CD14-positive monocyte (primary cell): Measurements from ENCODE around the gene CLASP1. TPM values are rescaled to one million over a fixed set of nuclear protein-coding genes. Genes with fewer than 3 reads are reported as not detected.
"Not testable (repeated sequence)": the region's sequence is repeated elsewhere in the genome, so short reads cannot be mapped to it uniquely, and the experiment has no call there.

Experiments
- DNase-seq, 3 donors: peaks; one replicate each; pipeline ENCODE4 v3.0.0-alpha.2; 2011 to 2022
- H2AFZ ChIP-seq: 2 replicates; pipeline ENCODE4 v1.6.0; 2012; ENCODE audit warnings: mild to moderate bottlenecking, low read depth, low read length, inconsistent platforms; ENCODE audit not compliant: insufficient read depth, poor library complexity, severe bottlenecking
- H3K27ac ChIP-seq, 2 donors: 1 replicate in 1 of 2; 2 replicates in 1 of 2; pipeline ENCODE4 v1.5.1; 2012 to 2013; ENCODE audit warnings: low read length in 2 of 2, control low read depth in 1 of 2, inconsistent platforms in 1 of 2, low read depth in 1 of 2, mild to moderate bottlenecking in 1 of 2
- H3K27me3 ChIP-seq, 2 donors: one replicate each; pipeline versions ENCODE4 v1.6.0 to v1.6.1; 2011 to 2013; ENCODE audit warnings: low read length in 2 of 2; ENCODE audit not compliant: control insufficient read depth in 2 of 2, insufficient read depth in 2 of 2
- H3K36me3 ChIP-seq, 2 donors: replicated peaks in 1 of 2; 1 replicate in 1 of 2; 2 replicates in 1 of 2; pipeline versions ENCODE4 v1.5.1 to v1.6.1; 2012 to 2013; ENCODE audit warnings: low read length in 2 of 2, control low read depth in 1 of 2, inconsistent platforms in 1 of 2, mild to moderate bottlenecking in 1 of 2; ENCODE audit not compliant: insufficient read depth in 2 of 2, control insufficient read depth in 1 of 2
- H3K4me1 ChIP-seq, 2 donors: 1 replicate in 1 of 2; 2 replicates in 1 of 2; pipeline versions ENCODE4 v1.5.1 to v1.6.1; 2012 to 2013; ENCODE audit warnings: low read length in 2 of 2, control low read depth in 1 of 2, inconsistent platforms in 1 of 2, mild to moderate bottlenecking in 1 of 2, moderate library complexity in 1 of 2; ENCODE audit not compliant: insufficient read depth in 2 of 2, control insufficient read depth in 1 of 2
- H3K4me2 ChIP-seq: replicated peaks from 2 replicates; pipeline ENCODE3; 2012; ENCODE audit warnings: low read length, moderate library complexity, mild to moderate bottlenecking; ENCODE audit not compliant: poor library complexity, severe bottlenecking; ENCODE audit errors: extremely low read depth
- H3K4me3 ChIP-seq, 3 experiments: fragments of 200-600 bp in 1 of 3; sonication (generic) in 1 of 3; replicated peaks in 1 of 3; 1 replicate in 2 of 3; 2 replicates in 1 of 3; pipeline ENCODE4 v1.5.1; 2011 to 2013; ENCODE audit warnings: low read length in 3 of 3, mild to moderate bottlenecking in 3 of 3, control low read depth in 2 of 3, low read depth in 2 of 3, inconsistent platforms in 1 of 3, moderate library complexity in 1 of 3
- H3K79me2 ChIP-seq: 2 replicates; pipeline ENCODE4 v1.6.0; 2012; ENCODE audit warnings: mild to moderate bottlenecking, control low read depth, inconsistent platforms, low read length, moderate library complexity; ENCODE audit not compliant: insufficient read depth
- H3K9ac ChIP-seq: 2 replicates; pipeline ENCODE4 v1.6.0; 2017; ENCODE audit warnings: low read length, mild to moderate bottlenecking; ENCODE audit not compliant: insufficient read depth, poor library complexity, severe bottlenecking
- H3K9me3 ChIP-seq, 2 donors: replicated peaks in 1 of 2; 1 replicate in 1 of 2; 2 replicates in 1 of 2; pipeline versions ENCODE4 v1.5.1 to v1.6.1; 2012 to 2013; ENCODE audit warnings: low read length in 2 of 2, control low read depth in 1 of 2; ENCODE audit not compliant: control insufficient read depth in 1 of 2, insufficient read depth in 1 of 2
- H4K20me1 ChIP-seq: 2 replicates; pipeline ENCODE4 v1.6.0; 2012; ENCODE audit warnings: mild to moderate bottlenecking, low read length, control low read depth, moderate library complexity; ENCODE audit not compliant: insufficient read depth
- H3K27ac Mint-ChIP-seq, 7 donors: one replicate each; pipeline ENCODE4 v1.8.0; 2020; ENCODE audit warnings: mild to moderate bottlenecking in 7 of 7, mixed read lengths in 7 of 7, moderate library complexity in 6 of 7, inconsistent platforms in 2 of 7
- H3K27me3 Mint-ChIP-seq, 3 donors: one replicate each; pipeline ENCODE4 v1.8.0; 2021 to 2022; ENCODE audit warnings: low read depth in 3 of 3, mild to moderate bottlenecking in 3 of 3, mixed read lengths in 3 of 3, moderate library complexity in 3 of 3, inconsistent platforms in 1 of 3
- H3K36me3 Mint-ChIP-seq, 2 donors: one replicate each; pipeline ENCODE4 v1.8.0; 2020; ENCODE audit warnings: mixed read lengths in 2 of 2, inconsistent platforms in 1 of 2, mild to moderate bottlenecking in 1 of 2
- H3K4me1 Mint-ChIP-seq: one replicate; pipeline ENCODE4 v1.8.0; 2020; ENCODE audit warnings: mild to moderate bottlenecking, mixed read lengths
- H3K4me3 Mint-ChIP-seq, 2 donors: one replicate each; pipeline ENCODE4 v1.8.0; 2020; ENCODE audit warnings: mild to moderate bottlenecking in 2 of 2, mixed read lengths in 2 of 2, moderate library complexity in 1 of 2
- H3K9me3 Mint-ChIP-seq, 7 donors: one replicate each; pipeline ENCODE4 v1.8.0; 2020 to 2022; ENCODE audit warnings: mixed read lengths in 7 of 7, mild to moderate bottlenecking in 6 of 7, moderate library complexity in 6 of 7, inconsistent platforms in 2 of 7
- CTCF ChIP-seq: fragments of 200-600 bp; IDR thresholded peaks from one replicate; pipeline ENCODE4 v1.8.0; 2022; ENCODE audit warnings: antibody characterized with exemption, mild to moderate bottlenecking
- WGBS: methylation state at CpG from one replicate; pipeline ENCODE4 v1.1.5; 2013; ENCODE audit warnings: missing lambda C conversion rate; ENCODE audit not compliant: insufficient coverage; 5-methylcytosine and 5-hydroxymethylcytosine counted together
- intact Hi-C, 2 donors: fragments of 100-400 bp; cut with micrococcal nuclease; formaldehyde crosslinking; loops; one replicate each; pipeline versions ENCODE4 v1.15.0 to v1.15.1; 2023
- polyA plus RNA-seq, 3 donors: library from polyadenylated mRNA; depleted of rRNA in 1 of 3; unstranded in 2 of 3; stranded (reverse) in 1 of 3; fragments of 300-500 nt in 2 of 3; fragments of >200 nt in 1 of 3; fragmentation: Illumina TruSeq in 2 of 3; gene quantifications; 1 replicate in 2 of 3; 2 replicates in 1 of 3; pipeline ENCODE4 v1.2.3, GENCODE V29; 2012 to 2021

The CLASP1 gene
- polyA plus RNA-seq, 3 donors, result 4.8 to 8.1 (median 7.6) TPM

GRCh38 chr2:121479882-121480522 is 169.3 kb downstream of the CLASP1 start:
- Histone ChIP-seq H4K20me1 (peaks cover 26% of the 10 kb centered on the region), H3K4me3 (no peak overlapping the region), H3K4me2 (no peak overlapping the region), H3K9ac (no peak overlapping the region), H3K9me3 (no peaks in the 10 kb centered on the region), H3K27ac (no peak overlapping the region), H2AFZ (no peak overlapping the region), H3K27me3 (no peaks in the 10 kb centered on the region), H3K79me2 (peaks cover 3% of the 10 kb centered on the region), H3K36me3 (peaks cover 0 to 30% of the 10 kb centered on the region in 2 donors), H3K4me1 (peaks cover 0 to 4% of the 10 kb centered on the region in 2 donors)
- Mint-ChIP-seq H3K27me3 (no peaks in the 10 kb centered on the region), H3K4me1 (peaks cover 12% of the 10 kb centered on the region), H3K9me3 (no peaks in the 10 kb centered on the region), H3K36me3 (peaks cover 10 to 17% of the 10 kb centered on the region in 2 donors), H3K4me3 (no peak overlapping the region), H3K27ac (no peak overlapping the region)
- no peak for TF ChIP-seq CTCF
- intact Hi-C loops, result no loop called here
- DNase-seq, result no peak
- 95% methylated on average over 6 of the region's 8 CpGs for WGBS

- no peak for DNase-seq
- H3K4me3 Mint-ChIP-seq, result no peak overlapping the region
- H3K9me3 ChIP-seq, result no peaks in the 10 kb centered on the region
- H3K4me1 Mint-ChIP-seq, result peaks cover 7% of the 10 kb centered on the region
- H4K20me1 ChIP-seq, result peaks cover 26% of the 10 kb centered on the region
- H3K36me3 ChIP-seq, result peaks cover 0 to 30% of the 10 kb centered on the region in 2 donors
- no peak overlapping the region for H3K27ac ChIP-seq
- H3K4me2 ChIP-seq, result no peak overlapping the region
- peaks cover 0 to under 1% of the 10 kb centered on the region in 2 donors for H3K4me1 ChIP-seq
- H3K9me3 Mint-ChIP-seq, result no peaks in the 10 kb centered on the region
- no peak overlapping the region for H3K9ac ChIP-seq
- no peak overlapping the region for H3K4me3 ChIP-seq
- no peaks in the 10 kb centered on the region for H3K27me3 ChIP-seq
- intact Hi-C loops, result no loop called here
- no peak for TF ChIP-seq CTCF
- H2AFZ ChIP-seq, result no peak overlapping the region
- peaks cover 3% of the 10 kb centered on the region for H3K79me2 ChIP-seq
- no CpG with 5 or more reads among the region's 6 CpGs for WGBS
- H3K27me3 Mint-ChIP-seq, result peaks cover 0 to 2% (median 0%) of the 10 kb centered on the region in 3 donors
- H3K27ac Mint-ChIP-seq, result no peak overlapping the region
- peaks cover 10 to 17% of the 10 kb centered on the region in 2 donors for H3K36me3 Mint-ChIP-seq
Measured at GRCh38 chr2:121478996-121479745, 170.1 kb downstream of the CLASP1 start.

- peaks cover 10 to 17% of the 10 kb centered on the region in 2 donors for H3K36me3 Mint-ChIP-seq
- H3K27me3 Mint-ChIP-seq, H3K9me3 ChIP-seq, H3K27me3 ChIP-seq, H3K27ac ChIP-seq, H3K4me3 ChIP-seq, H3K4me2 ChIP-seq, H3K9ac ChIP-seq, H3K79me2 ChIP-seq, H2AFZ ChIP-seq, H3K4me3 Mint-ChIP-seq, H3K4me1 ChIP-seq, H3K4me1 Mint-ChIP-seq, intact Hi-C loops, H3K9me3 Mint-ChIP-seq, DNase-seq: not testable (repeated sequence)
- peaks cover 0 to 30% of the 10 kb centered on the region in 2 donors for H3K36me3 ChIP-seq
- 90% methylated on average over 2 of the region's 7 CpGs for WGBS
- H4K20me1 ChIP-seq, result peaks cover 30% of the 10 kb centered on the region
- peak overlapping the region in 1 of 7 donors; percentile 12 for H3K27ac Mint-ChIP-seq
Measured at GRCh38 chr2:121478358-121478995, 170.8 kb downstream of the CLASP1 start.
